ENCODE results near the gene IFT20.
A peak's percentile ranks its signal among the peaks of the same experiment; 100 is the strongest.

IFT20 gene

DNA sequence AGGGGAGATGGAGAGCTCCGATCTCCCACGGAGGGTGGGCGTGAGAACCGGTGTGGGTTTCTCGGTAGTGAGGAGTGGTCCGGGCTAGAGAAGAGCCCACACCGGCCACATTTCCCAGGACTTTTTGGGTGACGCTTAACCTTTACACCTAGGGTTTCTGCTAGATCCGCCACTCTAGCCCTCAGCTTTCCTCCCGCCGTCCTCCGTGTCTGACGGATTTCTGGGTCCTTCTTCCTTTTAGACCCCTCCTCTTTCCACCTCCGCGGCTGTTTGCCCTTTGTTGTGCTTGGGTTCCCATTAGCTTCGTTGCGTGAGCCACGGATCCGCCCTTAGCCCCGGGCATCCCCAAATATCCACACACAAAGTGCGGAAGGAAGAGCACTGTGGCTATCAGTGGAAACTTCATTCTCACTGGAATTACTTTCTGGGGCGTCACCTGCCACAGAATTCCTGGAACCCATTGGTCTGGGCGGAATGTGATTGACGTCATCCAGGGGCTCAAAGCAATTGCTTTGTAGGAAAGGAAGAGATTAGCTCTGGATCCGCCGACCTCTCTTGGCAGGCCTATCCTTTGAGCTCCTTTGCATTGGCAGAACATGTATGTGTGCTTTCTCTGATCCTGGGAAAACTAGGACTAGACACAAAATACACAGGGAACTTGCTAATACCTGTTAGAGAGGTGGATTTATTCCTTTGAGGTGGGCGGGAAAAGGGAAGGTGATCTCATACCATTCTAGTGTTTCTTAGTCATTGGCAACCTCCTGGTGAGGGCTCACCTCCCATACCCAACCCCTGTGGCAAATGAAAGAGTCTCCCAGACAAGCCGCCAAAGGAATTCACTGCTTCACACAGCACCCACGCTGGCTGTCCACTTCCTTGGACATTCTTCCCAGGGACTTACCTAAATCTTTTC is 943 bp upstream of the IFT20 start:
- peak; percentile 87 for DNase-seq (ENCODE audit: low spot score)

- no peak for DNase-seq (ENCODE audit: low spot score)
These were observed 539 bp downstream of the IFT20 start for GRCh38 chr17:28334666-28335200.

GRCh38 chr17:28334171-28334570 is 1.1 kb downstream of the IFT20 start:
- DNase-seq (ENCODE audit: low spot score) = no peak

GRCh38 chr17:28333083-28333746 is 2.1 kb downstream of the IFT20 start:
- no peak for DNase-seq (ENCODE audit: low spot score)

- DNase-seq (ENCODE audit: low spot score) = no peak
These were observed 3.3 kb downstream of the IFT20 start for GRCh38 chr17:28331891-28332420.

- no peak for DNase-seq (ENCODE audit: low spot score)
These were observed 4.6 kb downstream of the IFT20 start for GRCh38 chr17:28330671-28331070.

DNA sequence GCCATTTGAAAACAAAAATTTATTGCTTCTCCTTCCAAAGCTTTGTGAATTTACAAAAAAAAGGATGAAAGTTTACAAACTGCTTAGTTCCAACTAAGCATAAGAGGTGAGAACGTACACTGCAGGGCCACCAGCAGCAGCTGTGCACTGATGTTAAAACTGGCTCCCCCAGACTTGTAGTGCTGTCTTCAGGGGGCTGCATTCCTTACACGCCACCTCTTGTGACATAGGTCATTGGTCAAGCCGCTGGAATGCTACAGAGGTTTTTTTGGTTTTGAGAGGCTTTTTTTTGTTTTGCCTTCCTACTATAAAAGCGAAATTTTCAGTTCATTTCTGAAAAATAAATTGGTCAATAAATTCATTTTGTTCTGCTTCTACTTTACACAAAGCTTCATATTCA is 6.9 kb downstream of the IFT20 start:
- DNase-seq (ENCODE audit: low spot score) = peak; percentile 11

- DNase-seq (ENCODE audit: low spot score) = peak; percentile 58
These were observed 7.6 kb downstream of the IFT20 start for GRCh38 chr17:28327709-28328108.

DNA sequence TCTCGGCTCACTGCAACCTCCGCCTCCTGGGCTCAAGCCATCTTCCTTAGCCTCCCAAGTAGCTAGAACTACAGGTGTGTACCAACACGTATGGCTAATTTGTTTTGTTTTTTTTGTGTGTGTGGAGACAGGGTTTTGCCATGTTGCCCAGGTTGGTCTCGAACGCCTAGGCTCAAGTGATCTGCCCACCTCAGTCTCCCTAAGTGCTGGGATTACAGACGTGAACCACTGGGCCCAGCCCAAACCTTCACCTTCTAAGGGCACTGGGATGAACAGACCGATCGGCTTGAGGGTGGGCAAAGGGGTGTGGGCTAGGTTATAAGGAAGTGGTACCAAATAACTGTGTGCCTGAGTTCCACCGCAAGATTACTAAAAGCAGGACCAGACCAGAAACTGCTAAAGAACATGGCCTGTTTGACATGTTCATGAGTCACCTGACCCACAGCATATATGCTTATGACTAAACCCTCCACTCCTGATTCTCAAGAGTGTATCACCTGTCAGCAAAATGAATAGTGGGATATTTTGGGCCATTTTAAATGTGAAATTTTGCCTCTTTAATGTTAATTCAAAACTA is 8.2 kb downstream of the IFT20 start:
- DNase-seq (ENCODE audit: low spot score) = peak; percentile 14

- DNase-seq (ENCODE audit: low spot score) = peak; percentile 14
These were observed 9.2 kb downstream of the IFT20 start for GRCh38 chr17:28326114-28326513.

DNA sequence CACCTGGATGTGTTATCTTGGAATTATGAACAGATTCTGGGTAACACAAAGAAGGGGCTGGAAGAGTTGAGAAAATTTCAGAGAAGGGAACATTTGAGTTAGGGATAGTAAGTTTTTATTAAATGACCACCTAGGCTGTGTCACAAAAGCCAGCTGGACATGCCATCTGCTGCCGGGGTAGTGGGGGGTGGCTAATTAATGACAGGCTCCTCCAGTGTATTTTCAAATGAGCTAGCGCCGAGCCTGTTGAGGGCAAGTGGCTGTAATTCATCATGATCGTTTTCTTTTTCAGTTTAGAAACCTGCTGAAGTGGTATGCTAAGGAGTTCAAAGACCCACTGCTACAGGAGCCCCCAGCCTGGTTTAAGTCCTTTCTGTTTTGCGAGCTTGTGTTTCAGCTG is 10.1 kb downstream of the IFT20 start:
- peak; percentile 31 for DNase-seq (ENCODE audit: low spot score)

- DNase-seq (ENCODE audit: low spot score) = no peak
These were observed 10.5 kb downstream of the IFT20 start for GRCh38 chr17:28324781-28325180.

DNA sequence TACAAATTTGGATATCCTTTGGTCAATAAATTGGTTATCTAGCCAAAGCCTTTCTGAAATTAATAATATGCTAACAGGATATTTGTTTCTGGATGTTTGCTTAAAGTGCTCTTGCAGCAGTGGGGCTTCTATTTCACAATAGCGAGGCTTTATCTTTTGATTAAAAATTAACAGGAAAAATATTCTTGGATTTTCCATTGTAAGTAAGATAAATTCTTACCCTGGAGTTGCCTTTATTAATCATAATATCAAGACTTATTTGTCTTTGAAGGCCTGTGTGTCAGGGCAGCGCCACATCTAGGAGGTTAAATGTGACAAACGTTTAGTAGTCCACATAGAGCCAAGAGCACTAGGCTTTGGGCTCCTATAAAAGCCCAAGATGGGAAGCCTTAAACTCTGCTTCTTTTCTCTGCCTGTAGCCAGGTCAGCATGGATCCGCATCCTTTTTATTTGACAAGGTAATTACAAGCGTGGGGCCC is 11.0 kb downstream of the IFT20 start:
- no peak for DNase-seq (ENCODE audit: low spot score)

DNA sequence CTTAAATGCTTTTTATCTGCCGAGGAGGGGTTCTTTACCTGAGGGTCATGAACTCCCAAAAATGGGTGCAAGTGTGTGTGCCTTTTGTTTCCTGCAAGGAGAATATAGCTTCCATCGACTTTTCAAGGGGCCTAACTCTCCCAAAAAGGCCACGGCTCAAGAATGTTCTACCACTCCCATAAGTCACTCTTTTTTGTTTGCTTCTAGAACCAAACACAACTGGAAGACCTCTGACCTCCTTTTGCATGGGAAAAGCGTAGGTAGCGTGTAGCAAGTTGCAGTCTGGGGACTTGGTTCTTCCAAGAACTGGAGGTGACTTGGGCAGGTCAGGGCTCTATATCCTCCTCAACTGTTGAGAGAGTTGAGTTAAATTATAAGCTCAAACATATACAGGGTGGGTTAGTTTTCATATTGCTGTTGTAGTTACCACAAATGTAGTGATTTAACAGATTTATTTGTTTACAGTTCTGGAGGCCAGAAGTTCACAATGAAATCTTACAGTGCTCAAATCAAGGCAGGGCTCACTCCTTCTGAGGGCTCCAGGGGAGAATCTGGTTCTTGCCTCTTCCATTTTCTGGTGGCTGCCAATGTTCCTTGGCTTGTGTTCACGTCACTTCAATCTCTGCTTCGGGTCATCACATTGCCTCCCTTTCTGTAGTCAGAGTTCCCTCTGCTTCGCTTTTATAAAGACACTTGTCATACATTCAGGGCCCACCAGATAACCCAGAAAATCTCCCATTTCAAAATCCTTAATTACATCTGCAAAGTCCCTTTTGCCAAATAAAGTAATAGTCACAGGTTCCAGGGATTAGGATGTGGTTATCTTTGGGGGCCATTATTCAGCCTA is 14.8 kb downstream of the IFT20 start:
- no peak for DNase-seq (ENCODE audit: low spot score)

DNA sequence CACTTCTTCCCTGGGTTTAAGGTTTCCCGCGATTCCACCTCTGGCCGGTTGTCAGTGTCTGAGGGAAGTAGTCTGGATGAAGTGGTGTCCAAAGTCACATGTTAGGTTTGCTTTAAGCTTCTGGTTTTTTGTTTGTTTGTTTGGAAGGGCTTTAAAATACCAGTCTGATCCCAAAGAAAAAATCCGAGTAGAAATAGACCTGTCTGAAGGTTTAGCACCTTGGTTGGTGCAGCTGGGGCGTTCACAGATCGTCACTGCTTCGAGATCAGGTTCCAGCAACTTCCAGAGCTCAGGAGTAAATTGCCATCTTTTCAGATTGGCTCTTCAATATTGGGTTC is 15.7 kb downstream of the IFT20 start:
- DNase-seq (ENCODE audit: low spot score) = no peak

GRCh38 chr17:28318759-28319597 is 16.3 kb downstream of the IFT20 start, which contains the start of gene TMEM97:
Gene TMEM97, plus strand, starts transcription at chr17:28319200. Its CDS starts 40 bp downstream, at chr17:28319240.
- peak; percentile 99 for DNase-seq (ENCODE audit: low spot score)

DNA sequence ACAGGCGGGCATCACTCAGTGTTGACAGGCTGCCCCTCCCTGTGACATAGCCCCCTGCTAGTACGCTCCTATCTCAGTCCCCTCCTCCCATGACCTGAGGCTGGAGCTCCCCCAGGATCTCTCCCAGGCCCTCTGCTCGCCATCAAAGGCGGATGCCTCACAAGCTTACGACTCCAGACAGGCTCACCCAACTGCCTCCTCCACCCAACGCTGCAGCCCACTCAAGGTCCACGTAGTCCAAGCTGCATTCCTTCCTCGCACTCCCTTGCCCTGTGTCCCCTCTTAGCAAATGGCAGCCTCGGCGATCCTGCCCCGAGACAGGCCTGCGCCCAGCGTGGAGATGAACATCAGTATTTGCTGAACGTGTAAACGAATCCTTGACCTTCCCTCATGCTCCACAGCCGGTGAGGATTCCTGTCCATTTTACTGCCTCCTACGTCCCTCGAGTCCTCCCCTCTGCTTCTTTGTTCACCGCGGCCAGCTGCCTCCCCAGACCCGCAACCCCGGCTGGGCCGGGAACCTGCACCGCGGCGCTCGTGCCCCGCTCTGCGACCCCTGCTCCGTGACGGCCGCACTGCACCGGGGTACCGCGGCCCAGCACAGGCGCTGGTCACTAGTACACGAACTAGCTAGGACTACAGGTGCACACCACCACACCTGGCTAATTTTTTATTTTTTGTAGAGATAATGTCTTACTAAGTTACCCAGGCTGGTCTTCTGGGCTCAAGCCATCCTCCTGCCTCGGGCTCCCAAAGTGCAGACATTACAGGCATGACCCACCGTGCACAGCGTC is 17.1 kb downstream of the IFT20 start:
- peak; percentile 76 for DNase-seq (ENCODE audit: low spot score)

DNA sequence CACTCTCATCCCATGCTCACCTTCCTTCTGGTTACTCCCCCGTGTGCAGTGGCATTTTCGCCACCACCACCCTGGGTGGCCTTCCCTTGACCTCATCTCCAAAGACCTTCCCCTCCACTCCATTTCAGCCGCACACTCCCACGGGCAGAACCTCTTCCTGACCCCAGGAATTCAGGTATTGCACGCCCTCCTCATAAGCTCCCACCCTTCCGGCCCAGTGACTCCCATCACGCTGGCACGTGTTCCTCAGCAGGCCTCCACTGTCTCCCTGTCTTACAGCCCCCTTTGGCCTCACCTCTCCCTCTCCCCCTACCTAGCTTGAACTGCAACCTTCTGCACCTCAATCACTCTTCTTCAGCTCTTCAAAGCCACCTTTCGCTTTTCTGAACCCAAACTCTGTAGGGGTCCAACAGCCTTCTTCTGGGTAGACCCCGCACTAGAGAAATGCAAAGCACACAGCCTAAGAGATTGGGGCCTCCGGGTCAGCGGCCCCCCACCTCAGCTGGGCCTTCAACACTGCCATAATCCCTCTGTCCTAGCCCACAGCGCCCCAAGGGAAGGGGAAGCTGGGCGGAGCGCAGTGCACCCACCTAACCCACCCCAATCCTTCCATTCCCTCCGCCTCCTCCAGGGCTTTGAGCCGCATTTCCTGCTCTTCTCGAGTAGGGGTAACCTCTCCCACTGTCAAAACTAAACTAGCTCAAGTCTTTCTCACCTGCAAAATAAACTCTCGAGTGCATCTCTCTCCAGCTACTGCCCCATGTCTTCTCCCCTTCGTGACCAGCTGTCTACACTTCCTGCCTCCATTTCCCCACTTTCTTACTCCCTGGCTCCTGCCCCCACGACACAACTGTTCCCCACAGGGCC is 17.9 kb downstream of the IFT20 start:
- no peak for DNase-seq (ENCODE audit: low spot score)
